KMS-11 (cell line): ENCODE results near the gene ZNF511.

ENCODE experiments used
- H2AFZ ChIP-seq: fragments of 200-600 bp; sonication (generic); 2 replicates; pipeline ENCODE4 v1.6.1; 2016; ENCODE audit warnings: antibody characterized with exemption, mixed run types, low read depth
- H3K27ac ChIP-seq: fragments of 200-600 bp; sonication (generic); 2 replicates; pipeline ENCODE4 v1.6.1; 2016; ENCODE audit warnings: mild to moderate bottlenecking, mixed run types
- H3K27me3 ChIP-seq: fragments of 200-600 bp; sonication (generic); 2 replicates; pipeline ENCODE4 v1.6.1; 2017; ENCODE audit warnings: mild to moderate bottlenecking, low read depth, mixed run types, moderate library complexity; ENCODE audit not compliant: insufficient read depth
- H3K36me3 ChIP-seq: fragments of 200-600 bp; sonication (generic); 2 replicates; pipeline ENCODE4 v1.6.1; 2017; ENCODE audit warnings: mild to moderate bottlenecking, mixed run types; ENCODE audit not compliant: insufficient read depth
- H3K4me1 ChIP-seq: fragments of 200-600 bp; sonication (generic); 2 replicates; pipeline ENCODE4 v1.6.1; 2016; ENCODE audit warnings: mild to moderate bottlenecking, low read depth, mixed run types; ENCODE audit not compliant: poor library complexity, severe bottlenecking
- H3K4me2 ChIP-seq: fragments of 200-600 bp; sonication (generic); 2 replicates; pipeline ENCODE4 v1.7.0; 2016; ENCODE audit warnings: mild to moderate bottlenecking, mixed run types
- H3K4me3 ChIP-seq: fragments of 200-600 bp; sonication (generic); IDR thresholded peaks from 2 replicates; pipeline ENCODE4 v1.6.1; 2017; ENCODE audit warnings: low read depth, low read length, mixed read lengths; ENCODE audit not compliant: insufficient read depth
- H3K79me2 ChIP-seq: fragments of 200-600 bp; sonication (generic); 2 replicates; pipeline ENCODE4 v1.6.1; 2016; ENCODE audit warnings: low read depth, mixed run types; ENCODE audit not compliant: insufficient read depth
- H3K9ac ChIP-seq: fragments of 200-600 bp; sonication (generic); 2 replicates; pipeline ENCODE4 v1.6.1; 2016; ENCODE audit warnings: mild to moderate bottlenecking, mixed run types
- H4K20me1 ChIP-seq: fragments of 200-600 bp; sonication (generic); 2 replicates; pipeline ENCODE4 v1.6.1; 2016; ENCODE audit warnings: mild to moderate bottlenecking, mixed run types; ENCODE audit not compliant: insufficient read depth
- CTCF ChIP-seq: fragments of 200-600 bp; sonication (generic); conservative IDR thresholded peaks from 2 replicates; pipeline ENCODE4 v1.6.1; 2017; ENCODE audit warnings: low read depth, mild to moderate bottlenecking, antibody characterized with exemption, low read length, moderate library complexity, mixed read lengths

Gene ZNF511

DNA sequence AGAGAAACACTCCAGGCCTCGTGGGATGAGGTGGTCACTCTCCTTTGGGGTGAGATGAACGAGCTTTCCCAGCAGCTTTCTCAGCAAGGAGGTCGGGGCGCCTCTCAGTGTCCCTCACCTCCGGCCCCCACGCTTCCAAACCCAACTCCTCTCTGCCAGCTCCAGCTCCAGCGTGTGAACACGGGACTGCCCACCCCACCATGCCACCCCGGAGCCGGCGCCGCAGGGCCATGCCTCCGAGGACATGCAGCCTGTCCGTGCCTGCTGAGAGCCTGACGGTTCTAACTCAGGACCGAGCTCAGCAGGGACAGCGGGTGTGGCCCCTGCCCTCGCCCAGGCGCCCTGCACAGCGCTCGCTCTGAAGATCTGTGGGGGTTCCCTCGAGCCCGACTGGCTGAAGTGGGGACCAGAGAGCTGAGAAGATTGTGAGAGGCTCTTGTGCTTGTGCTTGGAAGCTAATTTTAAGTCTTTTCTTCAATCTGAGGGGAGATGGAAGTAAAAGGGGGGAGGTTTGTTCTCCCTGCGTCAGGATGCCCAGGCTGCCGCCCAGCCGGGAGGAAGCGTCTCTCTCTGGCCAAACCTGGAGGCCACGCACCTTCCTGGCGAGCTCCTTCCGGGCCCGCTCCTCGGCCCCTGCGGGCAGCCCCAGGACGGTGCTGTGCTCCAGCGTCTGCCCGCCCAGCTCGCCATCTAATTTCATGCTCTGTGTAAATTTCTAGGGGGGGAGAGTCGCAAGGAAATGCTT, 26.9 kb upstream of the ZNF511 start:
- no peak overlapping the region for H3K27ac ChIP-seq
- no peaks in the 10 kb centered on the region for H3K27me3 ChIP-seq
- H3K36me3 ChIP-seq, result no peaks in the 10 kb centered on the region
- no peaks in the 10 kb centered on the region for H4K20me1 ChIP-seq
- no peak for TF ChIP-seq CTCF
- no peak overlapping the region for H3K4me2 ChIP-seq
- H3K9ac ChIP-seq, result no peak overlapping the region
- no peaks in the 10 kb centered on the region for H3K79me2 ChIP-seq
- H3K4me3 ChIP-seq, result no peak overlapping the region
- H2AFZ ChIP-seq, result no peak overlapping the region
- H3K4me1 ChIP-seq, result peaks cover 39% of the 10 kb centered on the region

- Histone ChIP-seq H3K27me3 (no peaks in the 10 kb centered on the region), H3K9ac (no peak overlapping the region), H4K20me1 (no peaks in the 10 kb centered on the region), H3K4me1 (peaks cover 28% of the 10 kb centered on the region), H3K4me2 (no peak overlapping the region), H3K4me3 (no peak overlapping the region), H3K27ac (no peak overlapping the region), H2AFZ (no peak overlapping the region), H3K79me2 (no peaks in the 10 kb centered on the region), H3K36me3 (no peaks in the 10 kb centered on the region)
- no peak for TF ChIP-seq CTCF
Observed at GRCh38 chr10:133282846-133283390, 25.8 kb upstream of the ZNF511 start.

- peaks cover 18% of the 10 kb centered on the region for H3K4me1 ChIP-seq
- H3K36me3 ChIP-seq, result no peaks in the 10 kb centered on the region
- H3K4me3 ChIP-seq, result no peak overlapping the region
- no peak overlapping the region for H3K9ac ChIP-seq
- no peak overlapping the region for H3K27ac ChIP-seq
- no peak for TF ChIP-seq CTCF
- no peak overlapping the region for H2AFZ ChIP-seq
- H3K79me2 ChIP-seq, result no peaks in the 10 kb centered on the region
- no peaks in the 10 kb centered on the region for H4K20me1 ChIP-seq
- H3K27me3 ChIP-seq, result no peaks in the 10 kb centered on the region
- no peak overlapping the region for H3K4me2 ChIP-seq
Observed at GRCh38 chr10:133283931-133284330, 24.8 kb upstream of the ZNF511 start.

GRCh38 chr10:133285217-133285616, 23.5 kb upstream of the ZNF511 start:
- H3K36me3 ChIP-seq, result no peaks in the 10 kb centered on the region
- no peaks in the 10 kb centered on the region for H3K79me2 ChIP-seq
- H2AFZ ChIP-seq, result no peak overlapping the region
- no peak overlapping the region for H3K27ac ChIP-seq
- no peak overlapping the region for H3K4me2 ChIP-seq
- H3K4me3 ChIP-seq, result no peak overlapping the region
- H3K27me3 ChIP-seq, result no peaks in the 10 kb centered on the region
- no peak overlapping the region for H3K9ac ChIP-seq
- H3K4me1 ChIP-seq, result peaks cover 5% of the 10 kb centered on the region
- no peak for TF ChIP-seq CTCF
- H4K20me1 ChIP-seq, result no peaks in the 10 kb centered on the region
